HG02885 (cell line): ENCODE measurements around the gene AKAP7.
A peak's percentile ranks its signal among the peaks of the same experiment; 100 is the strongest.

Experiments
- ATAC-seq: cut with Tn5 transposase; IDR thresholded peaks from one replicate; pipeline ENCODE4 v1.9.1; 2021; ENCODE audit warnings: mild to moderate bottlenecking; ENCODE audit not compliant: unreplicated experiment, poor library complexity

Gene AKAP7

DNA sequence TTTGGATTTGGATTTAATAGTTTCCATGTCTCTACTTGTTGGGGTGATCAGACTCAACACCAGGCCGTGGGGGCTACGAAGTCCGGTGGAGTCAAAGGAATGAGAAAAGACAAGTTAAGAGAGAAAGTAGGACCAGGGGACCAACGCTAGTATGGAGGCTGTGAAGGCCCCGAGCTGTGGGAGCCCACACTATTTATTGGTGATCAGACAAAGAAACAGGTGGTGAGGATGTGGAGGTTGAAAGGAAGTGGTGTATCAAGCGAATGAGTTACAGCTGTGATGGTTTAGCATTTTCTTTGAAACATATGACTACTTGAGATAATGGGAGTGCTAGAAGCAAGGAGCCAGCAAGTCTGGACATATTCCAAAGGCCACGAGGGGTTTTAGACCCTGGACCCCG, 62.4 kb downstream of the AKAP7 start:
- no peak for ATAC-seq

DNA sequence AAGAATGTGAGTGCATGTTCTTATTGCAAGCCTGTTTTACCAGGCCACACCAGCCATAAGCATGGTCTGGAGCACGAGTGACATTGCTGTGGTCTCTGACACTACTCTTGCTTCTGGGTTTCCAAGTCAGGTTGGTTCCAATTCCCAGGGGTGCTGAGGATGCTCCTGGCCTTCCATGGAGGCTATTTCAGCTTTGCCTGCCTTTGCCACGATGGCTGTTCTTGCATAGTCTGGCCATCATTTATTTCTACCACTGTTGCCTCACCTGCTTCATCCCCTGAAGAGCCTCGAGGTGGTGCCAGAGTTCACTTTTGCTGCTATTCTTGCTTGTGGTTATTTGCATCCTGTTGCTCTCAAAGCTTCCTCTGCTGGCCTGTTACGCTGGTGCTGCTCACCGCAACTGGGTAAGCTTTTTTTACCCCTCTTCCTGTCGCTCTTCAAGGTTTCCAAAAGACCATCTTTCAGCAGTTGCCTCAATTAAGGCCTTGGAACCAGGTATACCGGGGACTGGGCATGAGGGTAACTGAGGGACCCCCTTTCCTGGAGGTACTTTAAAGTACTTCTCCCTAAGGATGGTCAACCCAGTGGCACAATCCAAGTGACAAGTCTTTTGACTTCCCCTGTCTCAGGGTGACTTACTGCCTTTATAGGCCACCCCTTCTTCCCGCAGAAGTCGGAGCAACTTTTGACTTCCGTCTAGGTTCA, 64.5 kb downstream of the AKAP7 start:
- peak; percentile 100 for ATAC-seq

DNA sequence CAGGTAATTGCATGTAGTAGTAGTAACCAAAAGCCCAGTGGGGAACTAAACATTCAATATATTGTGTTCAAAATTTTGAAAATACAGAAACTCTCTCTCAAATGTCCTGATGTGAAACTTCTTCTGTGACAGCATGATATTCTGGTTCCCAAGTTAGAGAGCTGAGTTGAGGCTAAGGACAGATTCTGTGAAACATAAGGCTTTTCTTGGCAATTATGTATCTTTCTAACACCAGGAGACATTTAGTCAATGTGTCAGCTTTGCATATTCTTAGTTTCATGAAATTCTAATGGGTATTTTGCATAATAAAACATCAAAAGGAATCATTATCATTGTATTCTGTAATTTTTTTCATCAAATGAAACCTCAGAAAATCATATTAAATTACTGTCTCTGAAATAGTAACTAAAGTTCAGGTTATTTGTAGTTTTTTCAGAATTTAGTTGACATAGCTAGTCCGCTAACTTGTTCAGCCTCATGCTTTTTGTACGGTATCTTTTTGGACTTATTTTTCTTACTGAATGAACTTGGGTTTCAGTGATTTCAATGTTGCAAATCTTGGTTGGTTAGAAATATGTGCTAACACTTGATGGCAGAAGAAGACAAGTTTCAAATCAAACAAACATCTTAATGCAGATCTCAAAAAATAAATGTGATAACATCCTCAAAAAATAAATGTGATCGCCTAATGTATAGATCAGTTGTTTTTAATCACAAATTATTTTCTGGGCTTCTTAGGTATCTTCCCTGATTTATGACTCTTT, 70.4 kb downstream of the AKAP7 start:
- no peak for ATAC-seq

DNA sequence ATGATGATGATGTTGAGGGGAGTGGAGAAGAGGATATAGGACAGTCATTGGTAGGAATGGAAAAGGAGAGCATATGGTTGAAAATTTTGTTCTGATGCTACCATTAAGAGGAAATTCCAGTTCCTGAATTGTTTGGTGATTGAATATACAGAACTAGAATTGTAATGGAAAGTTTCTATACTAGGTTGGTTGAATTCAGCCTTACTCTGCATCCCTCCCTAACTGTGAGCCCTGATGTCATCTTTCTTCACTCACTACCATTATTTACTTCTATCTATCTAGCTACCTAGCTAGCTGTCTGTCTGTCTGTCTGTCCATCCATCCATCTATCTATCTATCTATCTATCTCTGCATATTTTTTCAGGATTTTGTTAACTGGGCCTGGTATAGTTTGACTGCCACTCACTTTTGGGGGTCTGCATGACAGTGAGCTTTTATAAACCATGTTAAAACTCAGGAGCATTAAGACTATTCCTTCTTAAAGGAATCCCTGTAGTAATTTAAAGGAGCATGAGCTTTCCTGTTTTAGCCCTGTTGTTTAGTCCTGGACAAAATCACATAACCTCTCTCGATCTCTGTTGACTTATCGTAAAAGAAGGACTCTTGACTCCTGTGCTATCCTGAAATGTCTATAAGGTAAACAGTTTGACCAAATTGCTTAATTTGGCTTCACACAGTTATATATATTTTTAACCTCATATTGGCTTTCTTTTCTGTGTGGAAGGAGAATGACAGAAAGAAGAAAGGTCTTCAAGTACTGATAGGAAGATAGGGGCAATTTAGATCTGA, 71.4 kb downstream of the AKAP7 start:
- no peak for ATAC-seq

DNA sequence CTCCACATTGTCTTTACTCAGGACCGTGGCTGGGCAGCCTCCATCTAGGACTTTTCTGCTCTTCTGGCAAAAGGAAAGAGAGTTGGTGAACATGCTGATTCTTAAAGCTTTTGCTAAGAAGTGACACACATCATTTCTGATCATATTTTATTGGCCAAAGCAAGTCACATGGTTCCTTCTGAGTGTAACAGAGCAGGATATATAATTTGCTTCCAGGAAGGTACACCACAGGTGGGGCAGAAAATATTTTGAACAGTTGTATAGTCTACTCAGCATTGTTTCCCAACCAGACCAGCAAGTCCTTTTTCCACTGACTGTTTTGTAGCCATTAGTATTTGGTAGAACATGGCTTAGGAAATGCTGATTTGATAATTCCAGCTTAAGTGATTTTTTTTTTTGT, 73.5 kb downstream of the AKAP7 start:
- ATAC-seq = no peak

DNA sequence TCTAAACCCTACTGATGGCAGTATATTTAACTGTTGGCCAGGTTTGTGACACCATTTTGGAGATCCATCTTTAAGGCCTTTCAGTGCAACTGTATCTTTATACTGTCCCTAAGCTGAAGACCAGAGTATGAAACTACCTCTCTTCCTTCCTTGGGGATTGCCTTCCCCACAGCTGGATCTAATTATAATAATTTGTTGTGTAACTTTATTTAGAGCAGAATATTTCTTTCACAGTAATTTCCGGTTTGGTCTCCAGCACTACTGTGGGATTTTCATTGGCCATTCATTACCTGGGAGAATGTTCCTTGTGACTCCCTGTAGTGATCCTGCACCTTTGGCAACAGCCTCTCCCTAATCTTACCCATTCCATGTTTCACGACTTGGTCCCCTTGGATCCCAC, 75.2 kb downstream of the AKAP7 start:
- no peak for ATAC-seq

DNA sequence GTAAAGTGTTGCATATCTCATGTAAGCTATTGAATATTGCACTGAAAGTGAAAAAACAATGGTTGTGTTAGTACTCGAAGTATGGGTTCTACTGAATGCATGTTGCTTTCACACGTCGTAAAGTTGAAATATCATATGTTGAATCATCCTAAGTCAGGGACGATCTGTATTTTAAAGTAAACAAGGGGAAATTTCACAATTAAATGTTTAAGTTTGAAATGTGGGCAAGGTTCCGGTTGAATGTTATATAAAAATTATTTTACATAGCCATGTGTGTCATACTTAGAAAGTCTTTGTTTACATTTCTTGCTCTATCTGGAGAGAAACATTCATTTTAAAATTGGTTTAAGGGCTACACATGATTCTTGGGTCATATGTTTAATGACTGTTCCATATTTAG, 76.8 kb downstream of the AKAP7 start:
- no peak for ATAC-seq

DNA sequence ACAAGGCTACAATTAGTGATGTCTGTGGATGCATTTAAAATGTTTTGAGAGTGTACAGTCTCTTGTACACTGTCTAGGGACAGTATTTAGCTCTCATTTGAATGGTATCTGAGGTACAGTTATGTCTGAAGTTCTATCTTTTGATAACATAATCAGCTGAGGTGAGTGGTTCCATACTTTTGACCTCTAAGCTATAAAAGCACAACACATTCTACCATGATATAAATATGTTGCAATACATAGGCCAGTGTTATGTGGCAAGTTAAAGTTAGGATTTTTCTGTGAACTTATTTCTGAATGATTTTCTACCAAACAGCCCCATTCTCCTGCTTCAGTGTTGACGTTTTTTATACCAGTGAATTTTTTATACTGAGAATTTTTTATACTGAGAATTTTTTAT, 77.6 kb downstream of the AKAP7 start:
- no peak for ATAC-seq

DNA sequence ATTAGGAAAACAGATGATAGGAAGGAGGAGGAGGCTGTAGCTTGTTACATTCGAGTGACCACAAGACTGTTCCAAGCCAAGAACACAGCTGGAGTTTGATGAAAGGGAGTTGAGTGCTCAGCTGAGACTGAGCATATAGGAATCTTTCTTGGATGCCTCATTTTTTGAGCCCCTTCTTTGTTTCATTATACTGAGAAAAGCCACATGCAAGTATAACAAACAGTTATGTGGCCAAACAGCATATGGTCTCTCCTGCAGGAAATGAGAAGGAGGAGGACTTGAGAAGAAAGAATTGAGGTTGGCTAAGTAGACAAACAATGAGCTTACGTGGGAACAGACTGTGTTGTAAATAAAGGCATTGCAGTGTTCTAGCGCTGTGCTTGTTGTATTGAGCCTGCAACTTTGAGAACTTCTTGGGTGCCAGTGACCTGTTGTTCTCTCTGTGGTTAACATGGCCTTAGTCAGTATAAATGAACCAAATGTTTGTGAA, 78.3 kb downstream of the AKAP7 start:
- ATAC-seq = no peak

DNA sequence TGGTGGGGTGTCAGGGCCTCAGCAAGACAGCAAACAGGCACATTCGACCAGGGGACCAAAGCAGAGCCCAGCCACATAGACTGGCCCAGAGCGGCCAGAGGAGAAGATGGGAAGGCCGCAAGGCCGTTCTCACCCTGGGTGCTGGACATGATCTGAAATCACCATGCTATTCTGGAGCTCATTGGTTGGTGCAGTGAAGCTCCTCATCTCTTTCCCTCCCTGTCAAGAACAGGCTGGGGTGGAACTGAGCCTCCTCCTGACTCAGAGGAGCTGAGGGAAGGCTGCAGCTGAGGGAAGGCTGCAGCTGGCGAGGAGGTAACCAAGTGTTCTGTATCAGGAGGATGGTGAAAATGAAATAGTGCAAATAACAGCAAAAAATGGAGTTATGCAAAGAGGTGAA, 80.0 kb downstream of the AKAP7 start:
- ATAC-seq = no peak

DNA sequence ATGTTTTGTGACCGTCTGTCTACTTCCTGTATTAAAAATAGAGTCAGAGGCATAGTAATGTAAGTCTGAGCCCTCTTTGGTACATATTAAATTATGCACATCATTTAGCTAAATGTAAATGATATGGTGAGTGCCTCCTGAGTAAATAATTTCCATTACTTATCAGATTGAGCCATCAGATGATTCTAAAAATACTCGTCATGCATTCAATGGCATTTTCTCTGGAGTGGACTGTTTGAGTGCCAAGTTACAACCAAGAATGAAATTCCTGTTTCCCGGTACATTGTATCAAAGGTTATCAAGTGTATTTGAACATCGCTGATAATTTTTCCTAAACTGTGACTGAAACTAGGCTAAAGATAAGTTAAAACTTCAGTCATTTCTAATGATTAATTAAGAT, 81.0 kb downstream of the AKAP7 start:
- no peak for ATAC-seq

DNA sequence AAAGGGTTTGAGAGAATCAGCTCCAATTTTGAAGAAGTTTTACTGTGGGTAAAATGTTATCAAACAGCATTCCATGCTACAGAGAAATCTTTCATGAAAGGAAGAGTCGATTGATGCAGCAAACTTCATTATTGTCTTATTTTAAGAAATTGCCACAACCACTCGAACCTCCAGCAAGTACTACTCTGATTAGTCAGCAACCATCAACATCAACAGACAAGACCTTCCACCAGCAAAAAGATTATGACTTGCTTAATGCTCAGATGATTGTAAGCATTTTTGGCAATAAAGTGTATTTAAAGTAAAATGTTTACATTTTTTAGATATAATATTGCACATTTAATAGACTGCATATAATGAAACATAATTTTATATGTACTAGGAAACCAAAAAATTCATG, 87.5 kb downstream of the AKAP7 start:
- no peak for ATAC-seq

DNA sequence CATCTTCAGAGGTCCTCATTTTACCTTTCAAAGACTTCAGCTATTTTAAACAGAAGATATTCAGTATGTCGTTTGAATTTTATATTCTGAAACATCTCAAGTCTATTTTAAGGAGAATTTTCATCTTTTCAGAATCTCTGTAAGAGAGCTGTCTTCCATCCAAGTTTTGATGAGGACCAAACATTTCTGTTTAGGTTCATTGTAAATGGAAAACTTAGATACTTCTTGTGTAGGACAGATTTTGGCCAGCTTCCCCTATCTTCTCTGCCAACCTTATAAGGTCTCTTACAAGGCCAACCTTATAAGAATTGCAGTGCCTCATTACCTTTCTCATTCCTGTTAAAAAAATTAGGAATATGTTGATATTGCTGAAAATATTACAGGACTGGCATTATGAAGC, 88.1 kb downstream of the AKAP7 start:
- no peak for ATAC-seq

DNA sequence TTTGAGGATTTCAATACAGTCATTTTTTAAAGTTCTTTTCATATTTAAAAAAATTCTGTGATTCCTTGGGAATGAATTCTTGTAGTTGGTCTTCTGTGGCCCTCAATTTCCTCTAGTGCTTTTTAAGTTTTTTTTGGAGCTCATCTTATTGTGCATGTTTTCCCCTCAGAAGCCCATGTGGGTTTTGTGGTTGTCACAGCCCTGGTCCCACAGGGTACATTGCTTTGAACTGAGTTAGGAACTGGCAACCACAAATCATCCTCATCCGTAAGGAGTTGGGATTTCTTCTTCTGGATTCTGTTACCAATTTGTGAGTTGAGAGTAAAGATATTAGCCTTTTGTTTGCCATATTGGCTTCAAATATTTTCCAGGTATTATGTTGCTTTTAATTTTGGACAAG, 89.9 kb downstream of the AKAP7 start:
- no peak for ATAC-seq

DNA sequence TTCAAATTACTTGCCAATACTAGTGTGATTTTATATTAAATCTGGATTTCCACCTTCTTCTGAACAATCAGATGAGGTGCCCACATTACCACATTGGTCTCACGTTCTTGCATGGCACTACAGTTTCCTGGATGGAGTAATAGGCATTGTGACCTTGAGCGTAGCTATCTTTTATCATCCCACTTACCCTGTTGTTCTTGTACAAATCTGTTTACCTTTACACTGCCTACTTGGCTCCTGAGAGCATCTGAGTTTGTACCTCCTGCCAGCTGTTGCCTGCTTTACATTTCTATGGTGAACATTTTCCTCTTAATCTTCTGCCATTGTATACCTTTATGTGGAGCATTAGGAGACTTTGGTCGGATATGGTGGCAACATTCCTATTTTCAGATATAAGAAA, 90.7 kb downstream of the AKAP7 start:
- ATAC-seq = no peak

DNA sequence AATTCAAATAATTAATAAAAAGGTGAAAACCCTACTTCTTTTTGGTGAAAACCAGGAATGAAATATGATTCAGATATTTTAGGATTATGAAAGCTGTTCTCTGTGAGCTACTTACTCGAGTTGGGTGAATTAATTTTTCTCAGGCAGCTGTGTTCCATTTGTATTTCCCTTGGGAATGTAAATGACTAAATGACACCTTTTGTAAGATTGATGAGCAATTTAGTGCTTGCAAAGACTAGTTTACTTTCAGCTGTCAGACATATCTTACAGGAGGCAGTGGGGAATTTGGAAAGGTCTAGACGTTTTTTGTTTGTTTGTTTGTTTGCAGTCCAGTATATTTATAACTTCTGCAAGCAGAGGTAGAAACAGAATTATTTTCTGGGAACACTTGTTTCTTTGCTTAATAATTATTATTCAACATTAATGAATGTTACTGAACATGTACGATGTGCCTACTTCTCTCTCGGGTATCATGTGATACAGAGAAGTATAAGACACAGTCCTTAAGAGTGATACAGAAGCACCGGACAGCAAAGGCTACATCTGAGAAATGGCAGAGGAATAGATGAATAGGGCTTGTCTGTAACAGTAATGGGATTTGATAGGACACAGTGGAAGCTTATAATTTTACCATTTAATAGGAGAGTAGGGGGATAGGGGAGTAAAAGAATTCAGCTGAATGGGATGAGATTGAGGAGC, 91.3 kb downstream of the AKAP7 start:
- ATAC-seq = no peak

DNA sequence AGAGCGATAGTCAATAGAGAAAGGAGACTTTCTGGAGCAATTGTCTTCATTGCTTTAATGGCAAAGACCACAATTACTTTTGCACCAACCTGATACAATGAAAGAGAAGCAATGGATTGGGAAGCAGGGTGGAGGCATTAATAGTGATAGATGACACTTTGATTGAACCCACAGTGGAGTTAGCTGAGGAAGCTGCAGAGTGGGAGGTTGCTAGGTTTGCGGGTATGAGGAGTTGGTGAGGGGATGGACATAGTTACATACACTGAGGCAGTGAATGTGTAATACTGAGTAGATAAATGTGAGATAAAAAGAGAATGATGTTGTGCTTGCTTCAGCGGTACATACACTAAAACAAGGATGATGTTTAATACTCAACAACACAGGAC, 91.9 kb downstream of the AKAP7 start:
- no peak for ATAC-seq

DNA sequence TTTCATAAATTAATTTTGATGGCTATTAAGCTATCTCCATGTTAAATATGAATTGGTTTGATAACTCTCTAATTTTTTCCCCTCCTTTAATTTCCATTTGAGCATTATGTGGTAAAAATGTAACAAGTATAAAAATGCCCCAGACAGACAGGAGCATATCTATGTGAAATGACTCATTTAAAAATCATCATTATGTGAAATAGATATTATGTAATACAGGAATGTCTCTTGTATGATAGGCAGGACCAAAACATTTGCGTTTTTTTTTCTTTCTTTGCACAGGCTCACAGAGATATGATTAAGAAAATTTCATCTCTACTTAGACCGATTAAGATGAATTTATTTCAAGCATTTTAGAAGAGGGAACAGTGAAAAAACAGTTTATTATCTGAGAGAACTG, 95.8 kb downstream of the AKAP7 start:
- ATAC-seq = no peak

DNA sequence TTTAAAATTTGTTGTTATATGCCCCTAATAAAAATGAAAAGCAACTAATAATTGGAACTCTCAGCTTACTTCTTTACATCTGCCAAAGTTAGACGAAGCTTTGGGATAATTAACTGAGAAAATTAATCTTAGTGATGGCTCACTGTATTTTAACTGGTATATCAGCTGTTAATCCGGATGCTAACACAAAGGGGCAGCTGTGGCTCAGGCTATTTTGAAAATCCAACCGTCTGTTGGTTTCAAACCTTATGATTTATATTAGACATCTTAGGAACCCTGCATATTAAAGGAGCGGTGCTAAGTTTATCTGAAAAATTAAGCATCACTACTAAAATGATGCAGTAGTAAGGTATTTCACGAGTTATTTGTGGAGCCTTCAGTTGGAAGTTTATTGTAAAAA, 96.6 kb downstream of the AKAP7 start:
- ATAC-seq = no peak

DNA sequence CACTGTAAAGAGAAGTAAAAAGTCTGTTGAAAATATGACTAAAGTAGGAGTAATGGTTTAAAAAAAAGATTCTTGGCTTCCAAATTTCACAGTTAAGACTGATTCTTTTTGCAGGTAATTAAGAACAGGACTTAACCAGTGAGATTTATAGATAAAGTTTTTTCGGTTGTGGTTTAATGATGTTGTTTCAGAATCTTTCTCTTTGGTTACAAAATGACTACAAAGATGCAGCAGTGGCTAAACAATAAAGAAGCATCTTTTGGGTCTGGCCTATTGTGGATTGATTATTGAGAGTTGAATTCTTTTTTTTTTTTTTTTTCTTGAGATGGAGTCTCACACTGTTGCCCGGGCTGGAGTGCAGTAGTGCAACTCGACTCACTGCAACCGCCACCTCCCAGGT, 109.7 kb downstream of the AKAP7 start:
- ATAC-seq = no peak

DNA sequence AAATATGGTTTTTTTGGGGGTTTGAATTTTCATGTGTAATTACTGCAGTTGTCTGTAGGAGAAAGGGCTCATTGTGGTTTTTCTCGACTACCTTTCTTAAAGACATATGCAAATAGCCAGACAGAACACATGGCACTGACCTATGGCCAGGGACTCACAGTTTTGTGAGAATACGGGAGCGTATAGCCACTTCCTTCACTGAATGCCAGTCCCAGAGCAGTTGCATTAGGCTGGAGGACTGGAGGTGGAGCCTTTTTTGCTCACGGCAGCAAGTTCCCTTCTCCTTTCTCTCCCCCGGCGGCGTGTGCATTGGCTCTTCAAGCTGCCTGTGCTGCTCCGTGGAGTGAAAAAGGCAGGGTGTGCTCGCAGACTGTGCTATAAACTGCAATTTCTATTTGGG, 114.9 kb downstream of the AKAP7 start:
- peak; percentile 65 for ATAC-seq
